Measurements from ENCODE around the gene HNRNPDL.
"Not testable (repeated sequence)": the region's sequence is repeated elsewhere in the genome, so short reads cannot be mapped to it uniquely, and the experiment has no call there.

The HNRNPDL gene

DNA sequence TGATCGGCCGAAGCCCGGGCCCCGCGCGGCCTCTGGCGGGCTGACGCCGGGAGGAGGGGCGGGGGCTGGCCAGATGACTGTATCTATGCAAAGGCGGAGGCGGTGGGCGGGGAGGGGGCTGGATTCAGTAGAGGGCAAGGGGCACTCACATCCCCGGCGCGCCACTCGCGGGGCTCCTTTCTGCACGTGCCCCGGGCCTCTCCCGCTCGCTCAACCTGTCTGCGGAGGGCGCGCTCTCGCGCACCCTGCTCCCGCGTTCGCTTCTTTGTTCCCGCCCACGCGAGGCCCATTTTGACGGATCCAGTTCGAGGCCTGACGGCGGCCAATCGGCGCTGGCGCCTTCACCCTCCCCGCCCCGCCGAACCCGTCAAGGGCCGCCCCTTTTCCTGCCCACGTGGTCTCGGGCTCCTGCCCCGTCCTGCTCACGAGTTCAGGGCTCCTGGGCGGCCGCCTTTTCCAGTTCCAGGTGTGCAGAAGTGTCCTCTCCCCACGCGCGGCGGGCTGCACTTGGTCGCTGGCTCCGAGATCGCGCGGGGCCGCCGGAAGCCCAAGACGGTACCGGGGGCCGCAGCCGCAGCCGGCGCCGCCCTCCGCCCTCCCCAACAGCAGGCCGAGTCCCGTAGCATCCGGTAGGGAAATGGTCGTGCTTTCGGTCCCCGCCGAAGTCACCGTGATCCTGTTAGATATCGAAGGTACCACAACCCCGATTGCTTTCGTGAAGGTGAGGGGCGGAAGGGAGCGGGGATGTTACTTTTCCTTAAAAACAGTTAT lies at the start of gene HNRNPDL, which contains the start of gene ENOPH1:
Gene HNRNPDL (minus strand): TSS at position 270 of the 771 bp plus-strand sequence. CDS start 772 bp downstream, outside the sequence.
Gene ENOPH1 (plus strand): TSS at position 398 of the 771 bp plus-strand sequence. CDS start 240 bp downstream, at position 638.
- peak; percentile 92 to 99 (median 94) for DNase-seq

GRCh38 chr4:82479562-82479961 lies 49.3 kb upstream of the HNRNPDL start:
- DNase-seq: no peak

GRCh38 chr4:82477469-82477868 lies 47.2 kb upstream of the HNRNPDL start:
- not testable (repeated sequence) for DNase-seq

DNA sequence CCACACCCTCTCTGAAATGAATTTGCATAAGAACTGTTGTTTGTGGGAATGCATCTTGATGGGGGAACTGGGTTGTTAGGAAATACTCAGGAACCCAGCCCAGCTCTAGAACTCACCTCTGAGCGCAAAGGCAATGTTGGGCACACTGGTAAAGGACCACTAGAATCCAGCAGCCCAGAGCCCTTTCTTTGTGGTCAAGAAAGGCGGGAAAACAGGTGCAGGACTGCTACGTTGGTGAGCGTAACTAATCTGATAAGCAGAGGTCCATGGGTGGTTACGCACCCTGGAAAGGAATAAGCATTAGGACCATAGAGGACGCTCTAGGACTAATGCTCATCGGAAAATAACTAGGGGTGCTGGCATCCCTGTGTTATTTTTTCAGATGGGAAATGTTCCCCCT lies 45.7 kb upstream of the HNRNPDL start:
- DNase-seq: not testable (repeated sequence)

DNA sequence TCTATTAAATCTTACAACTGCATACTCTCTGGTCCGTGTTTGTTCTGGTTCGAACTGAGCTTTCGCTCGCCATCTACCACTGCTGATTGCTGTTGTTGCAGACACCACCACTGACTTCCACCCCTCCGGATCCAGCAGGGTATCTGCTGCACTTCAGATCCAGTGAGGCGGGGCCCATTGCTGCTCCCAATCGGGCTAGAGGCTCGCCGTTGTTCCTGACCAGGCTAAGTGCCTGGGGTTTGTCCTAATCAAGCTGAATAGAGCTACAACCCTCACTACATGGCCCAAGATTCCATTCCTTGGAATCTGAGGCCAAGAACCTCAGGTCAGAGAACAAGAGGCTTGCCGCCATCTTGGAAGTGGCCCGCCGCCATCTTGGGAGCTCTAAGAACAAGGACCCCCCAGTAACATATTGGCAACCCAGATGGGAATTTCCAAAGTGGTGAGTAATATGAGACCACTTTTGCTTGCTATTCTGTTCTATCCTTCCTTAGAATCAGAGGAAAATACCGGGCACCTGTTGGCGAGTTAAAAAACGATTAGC lies 43.4 kb upstream of the HNRNPDL start:
- no peak for DNase-seq

DNA sequence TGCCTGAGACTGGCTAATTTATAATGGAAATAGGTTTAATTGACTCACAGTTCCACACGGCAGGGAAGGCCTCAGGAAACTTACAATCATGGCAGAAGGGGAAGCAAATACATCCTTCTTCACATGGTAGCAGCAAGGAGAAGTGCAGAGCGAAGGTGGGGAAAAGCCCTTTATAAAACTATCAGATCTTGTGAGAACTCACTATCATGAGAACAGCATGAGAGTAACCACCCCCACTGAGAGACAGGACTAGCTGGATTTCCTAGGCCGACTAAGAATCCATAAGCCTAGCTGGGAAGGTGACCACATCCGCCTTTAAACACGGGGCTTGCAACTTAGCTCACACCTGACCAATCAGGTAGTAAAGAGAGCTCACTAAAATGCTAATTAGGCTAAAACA lies 42.8 kb upstream of the HNRNPDL start:
- DNase-seq: not testable (repeated sequence)

- DNase-seq: no peak
Measured at GRCh38 chr4:82469791-82470345, 39.6 kb upstream of the HNRNPDL start.

GRCh38 chr4:82467471-82467870 lies 37.2 kb upstream of the HNRNPDL start:
- DNase-seq: no peak

DNA sequence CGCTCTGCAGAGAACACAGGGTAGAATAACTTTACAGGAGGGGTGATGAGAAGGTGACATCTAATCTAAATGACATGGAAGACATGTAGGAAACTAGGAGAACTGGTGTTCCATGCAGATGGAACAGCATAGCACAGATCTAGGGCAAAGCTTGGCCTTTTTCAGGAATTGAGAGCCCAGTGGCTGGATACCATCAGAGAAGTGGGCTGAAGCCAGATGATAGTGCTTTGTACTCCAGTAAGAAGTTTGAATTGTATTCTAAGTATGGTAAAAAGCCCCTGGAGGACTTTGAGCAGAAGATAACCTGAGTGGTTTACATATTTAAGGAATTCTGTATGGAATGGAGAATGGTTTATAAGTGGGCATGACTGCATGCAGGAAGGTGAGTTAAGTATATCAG lies 33.0 kb upstream of the HNRNPDL start:
- DNase-seq: no peak

- DNase-seq: peak; percentile 63 to 73 (median 66)
Measured at GRCh38 chr4:82462415-82462831, 32.2 kb upstream of the HNRNPDL start.

DNA sequence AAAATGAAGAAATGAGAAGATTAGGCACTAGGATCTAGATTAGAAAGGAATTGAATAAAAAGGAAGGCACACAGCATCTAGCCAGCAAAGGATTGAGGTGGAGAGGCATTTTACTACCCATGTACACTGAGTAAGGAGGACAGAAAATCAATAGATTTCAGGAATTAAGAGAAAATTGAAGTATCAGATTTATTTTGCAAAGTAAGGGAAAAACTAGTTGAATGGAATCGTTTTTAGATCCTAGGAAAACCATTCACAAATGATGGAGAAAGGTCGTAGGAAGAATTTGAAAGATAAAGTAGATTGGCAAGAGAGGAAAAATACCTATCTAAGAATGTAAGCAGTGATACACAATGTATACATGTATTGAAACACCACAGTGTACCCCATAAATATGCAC lies 31.4 kb upstream of the HNRNPDL start:
- DNase-seq: no peak

DNA sequence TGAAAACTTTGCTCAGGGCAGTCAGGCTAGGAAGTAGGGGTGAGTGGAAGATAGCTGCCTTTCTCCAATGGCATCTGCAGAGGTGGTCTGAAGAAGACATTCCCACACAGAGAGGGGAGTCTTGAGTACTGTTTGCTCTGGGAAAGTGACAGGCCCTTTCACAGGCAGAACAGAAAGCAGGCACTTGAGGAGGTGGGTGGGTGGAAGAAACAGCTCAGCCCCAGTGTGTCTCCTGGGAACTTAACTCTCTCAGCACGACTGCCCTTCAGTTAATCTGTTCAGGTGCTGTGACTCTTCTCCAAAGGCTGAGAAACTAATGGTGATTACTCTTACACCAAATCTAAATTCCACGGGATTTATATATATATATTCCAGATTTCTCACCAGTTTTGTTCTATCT lies 28.5 kb upstream of the HNRNPDL start:
- DNase-seq: no peak

GRCh38 chr4:82457266-82457665 lies 27.0 kb upstream of the HNRNPDL start:
- no peak for DNase-seq

DNA sequence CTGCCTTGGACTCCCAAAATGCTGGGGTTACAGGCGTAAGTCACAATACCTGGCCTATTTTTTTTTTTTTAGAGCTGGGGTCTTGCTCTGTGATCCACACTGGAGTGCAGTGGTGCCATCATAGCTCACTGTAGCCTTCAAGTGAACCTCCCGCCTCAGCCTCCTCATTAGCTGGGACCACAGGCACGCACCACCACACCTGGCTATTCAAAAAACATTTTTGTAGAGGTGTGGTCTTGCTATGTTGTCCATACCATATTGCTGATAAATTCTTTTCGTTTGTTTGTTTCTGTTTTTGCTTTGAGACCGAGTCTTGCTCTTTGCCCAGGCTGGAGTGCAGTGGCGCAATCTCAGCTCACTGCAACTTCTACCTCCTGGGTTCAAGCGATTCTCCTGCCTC lies 21.8 kb upstream of the HNRNPDL start:
- DNase-seq: no peak

GRCh38 chr4:82450966-82451755 lies 20.9 kb upstream of the HNRNPDL start:
- no peak for DNase-seq

DNA sequence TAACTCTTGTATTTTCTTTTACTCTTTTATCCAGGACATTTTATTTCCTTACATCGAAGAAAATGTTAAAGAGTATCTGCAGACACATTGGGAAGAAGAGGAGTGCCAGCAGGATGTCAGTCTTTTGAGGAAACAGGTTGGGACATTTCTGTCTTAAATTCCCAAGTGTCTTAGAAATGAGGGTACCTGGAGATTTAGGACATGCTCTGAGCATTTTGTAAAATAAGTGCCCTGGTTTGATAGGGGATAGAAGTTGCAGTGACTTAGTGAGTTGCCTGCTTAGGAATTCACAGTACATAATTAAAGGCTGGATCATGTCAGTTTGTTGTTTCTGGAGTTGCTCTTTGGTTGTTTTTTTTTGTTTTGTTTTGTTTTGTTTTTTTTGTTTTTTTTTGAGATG lies 17.6 kb upstream of the HNRNPDL start:
- no peak for DNase-seq

- no peak for DNase-seq
Measured at GRCh38 chr4:82439088-82439487, 8.8 kb upstream of the HNRNPDL start.

- DNase-seq: no peak
Measured at GRCh38 chr4:82437285-82438005, 7.2 kb upstream of the HNRNPDL start.

GRCh38 chr4:82436780-82437179 lies 6.5 kb upstream of the HNRNPDL start:
- no peak for DNase-seq

- no peak for DNase-seq
Measured at GRCh38 chr4:82436130-82436529, 5.9 kb upstream of the HNRNPDL start.

DNA sequence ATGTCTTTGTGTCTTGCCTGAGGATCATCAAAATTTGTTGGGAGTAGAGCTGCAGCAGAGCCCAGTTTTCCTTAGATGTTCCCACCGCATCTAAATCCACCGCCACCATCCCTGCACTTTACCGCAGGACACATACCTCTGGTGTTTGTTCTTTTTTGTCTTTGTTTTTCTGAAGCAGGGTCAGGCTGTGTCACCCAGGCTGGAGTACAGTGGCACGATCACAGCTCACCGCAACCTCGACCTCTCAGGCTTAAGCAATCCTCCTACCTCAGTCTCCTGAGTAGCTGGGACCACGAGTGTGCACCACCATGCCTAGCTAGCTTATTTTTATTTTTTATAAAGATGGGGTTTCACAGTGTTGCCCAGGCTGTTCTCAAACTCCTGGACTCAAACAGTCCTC lies 4.7 kb upstream of the HNRNPDL start:
- no peak for DNase-seq

GRCh38 chr4:82433791-82434190 lies 3.5 kb upstream of the HNRNPDL start:
- DNase-seq: no peak

DNA sequence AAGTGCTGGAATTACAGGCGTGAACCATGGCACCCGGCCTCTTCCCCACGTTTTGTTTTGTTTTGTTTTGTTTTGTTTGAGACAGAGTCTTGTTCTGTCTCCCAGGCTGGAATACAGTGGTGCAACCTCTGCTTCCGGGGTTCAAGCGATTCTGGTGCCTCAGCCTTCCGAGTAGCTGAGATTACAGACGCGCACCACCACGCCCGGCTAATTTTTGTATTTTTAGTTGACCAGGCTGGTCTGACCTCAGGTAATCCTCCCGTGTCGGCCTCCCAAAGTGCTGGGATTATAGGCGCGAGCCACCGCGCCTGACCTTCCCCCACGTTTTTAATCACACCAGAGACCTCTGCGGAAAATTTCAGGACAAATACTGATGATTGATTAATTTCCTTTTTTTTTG lies 2.3 kb upstream of the HNRNPDL start:
- DNase-seq: no peak
